Upper lobe of left lung (tissue), 6 donors: ENCODE data around the gene RUNX2. TPM values are rescaled to one million over a fixed set of nuclear protein-coding genes. Genes with fewer than 3 reads are reported as not detected.

ENCODE experiments used
- ATAC-seq, 2 donors: fragments of 200-7000 bp; cut with Tn5 transposase; one replicate each; pipeline ENCODE4 v1.9.1; 2022; ENCODE audit warnings: mild to moderate bottlenecking in 2 of 2, moderate library complexity in 2 of 2; ENCODE audit not compliant: low FRiP score in 2 of 2
- DNase-seq, 2 donors: peaks; one replicate each; pipeline ENCODE4 v3.0.0-alpha.2; 2019 to 2020
- H3K27ac ChIP-seq, 4 donors: fragments of 200-600 bp; sonication (generic); one replicate each; pipeline ENCODE4 v1.5.1; 2016 to 2019
- H3K27me3 ChIP-seq, 4 donors: fragments of 200-600 bp; sonication (generic); one replicate each; pipeline ENCODE4 v1.5.1; 2017 to 2019
- H3K36me3 ChIP-seq, 4 donors: fragments of 200-600 bp; sonication (generic); one replicate each; pipeline ENCODE4 v1.5.1; 2016 to 2019
- H3K4me1 ChIP-seq, 4 donors: fragments of 200-600 bp; sonication (generic); one replicate each; pipeline ENCODE4 v1.5.1; 2018 to 2019
- H3K4me3 ChIP-seq, 4 donors: fragments of 200-600 bp; sonication (generic); one replicate each; pipeline ENCODE4 v1.5.1; 2017 to 2019; ENCODE audit warnings: mild to moderate bottlenecking in 2 of 4, moderate library complexity in 1 of 4
- H3K9me3 ChIP-seq, 4 donors: fragments of 200-600 bp; sonication (generic); one replicate each; pipeline ENCODE4 v1.5.1; 2018 to 2019
- CTCF ChIP-seq, 6 experiments: fragments of 450-650 bp in 4 of 6; fragments of 200-600 bp in 2 of 6; sonication (generic) in 2 of 6; IDR thresholded peaks; one replicate each; pipeline ENCODE4 v1.5.1; 2016 to 2019; ENCODE audit warnings: antibody characterized with exemption in 6 of 6
- EP300 ChIP-seq, 4 donors: sonication (generic); formaldehyde crosslinking; IDR thresholded peaks; one replicate each; pipeline ENCODE4 v1.5.1; 2017; ENCODE audit warnings: antibody characterized with exemption in 4 of 4, control low read depth in 2 of 4
- POLR2A ChIP-seq, 4 donors: fragments of 450-650 bp; IDR thresholded peaks; one replicate each; pipeline ENCODE4 v1.5.1; 2016 to 2017; ENCODE audit warnings: antibody characterized with exemption in 4 of 4, mild to moderate bottlenecking in 2 of 4
- POLR2AphosphoS5 ChIP-seq, 2 donors: sonication (generic); formaldehyde crosslinking; IDR thresholded peaks; one replicate each; pipeline ENCODE4 v1.5.1; 2017; ENCODE audit warnings: antibody characterized with exemption in 2 of 2
- WGBS, 2 donors: methylation state at CpG; one replicate each; pipeline ENCODE4 v1.1.5; 2017 to 2018; 5-methylcytosine and 5-hydroxymethylcytosine counted together
- total RNA-seq, 6 donors: library from RNA; depleted of rRNA in 4 of 6; stranded (reverse); fragments of >200 nt in 4 of 6; gene quantifications; one replicate each; pipeline versions ENCODE4 v1.1.0 to v1.2.1, GENCODE V29; 2016 to 2021
- donor health status: DM: no; HTN: no; CAD: no; lungs with moderate emphysema.
- donor health status: DM: no; HTN: yes; CAD: no; lungs with severe emphysema.

RUNX2 gene
- total RNA-seq, 6 donors from 2014 or later = 2.6 to 12.2 (median 5.5) TPM

DNA sequence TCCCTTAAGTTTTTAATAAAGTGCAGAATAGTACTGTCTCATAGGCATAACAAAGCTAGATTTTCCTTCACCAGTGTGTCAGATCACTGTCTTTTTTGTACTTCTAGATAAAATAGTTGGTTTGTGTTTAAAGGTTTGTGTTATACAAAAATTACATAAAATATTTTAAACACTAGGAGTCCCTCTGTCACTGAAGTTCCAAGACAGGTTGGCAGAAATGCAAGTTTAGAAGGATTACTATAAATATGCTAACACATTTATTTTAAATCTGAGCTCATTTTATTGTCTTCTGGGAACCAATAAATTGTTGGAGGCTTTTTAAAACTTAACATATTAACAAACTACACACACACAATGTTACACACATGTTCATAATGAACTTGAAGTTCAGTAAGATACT lies 30.8 kb upstream of the RUNX2 start:
- Histone ChIP-seq H3K4me3 (no peak overlapping the region), H3K4me1 (no peaks in the 10 kb centered on the region), H3K36me3 (no peaks in the 10 kb centered on the region), H3K27me3 (no peaks in the 10 kb centered on the region), H3K9me3 (no peaks in the 10 kb centered on the region), H3K27ac (no peak overlapping the region)
- no peak for TF ChIP-seq POLR2A (IDR thresholded peaks at IDR 0.05)
- TF ChIP-seq EP300 (IDR thresholded peaks at IDR 0.05) = no peak
- no peak for TF ChIP-seq CTCF (IDR thresholded peaks at IDR 0.05)
- TF ChIP-seq POLR2AphosphoS5 (IDR thresholded peaks at IDR 0.05) = no peak
- DNase-seq (no peak), ATAC-seq (no peak)

DNA sequence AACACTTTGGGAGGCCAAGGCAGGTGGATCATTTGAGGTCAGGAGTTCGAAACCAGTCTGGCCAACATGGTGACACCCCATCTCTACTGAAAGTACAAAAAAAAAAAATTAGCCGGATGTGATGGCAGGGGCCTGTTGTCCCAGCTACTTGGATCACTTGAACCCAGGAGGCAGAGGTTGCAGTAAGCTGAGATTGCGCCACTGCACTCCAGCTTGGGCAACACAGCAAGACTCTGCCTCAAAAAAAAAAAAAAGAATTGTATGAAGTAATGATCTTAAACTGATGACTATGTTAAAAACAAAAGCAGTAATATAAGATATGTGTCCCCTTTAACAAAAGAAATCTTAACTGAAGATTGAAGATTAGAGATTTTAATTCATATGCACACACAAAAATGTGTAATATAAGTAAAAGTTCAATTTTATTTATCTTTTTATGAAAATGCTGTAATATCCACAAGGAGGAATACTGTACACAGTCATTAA lies 29.0 kb upstream of the RUNX2 start:
- H3K9me3 ChIP-seq = no peaks in the 10 kb centered on the region
- H3K27ac ChIP-seq = no peak overlapping the region
- H3K27me3 ChIP-seq = no peaks in the 10 kb centered on the region
- no peak overlapping the region for H3K4me3 ChIP-seq
- TF ChIP-seq POLR2A (IDR thresholded peaks at IDR 0.05) = no peak
- TF ChIP-seq EP300 (IDR thresholded peaks at IDR 0.05) = no peak
- no peak for TF ChIP-seq CTCF (IDR thresholded peaks at IDR 0.05)
- no peak for TF ChIP-seq POLR2AphosphoS5 (IDR thresholded peaks at IDR 0.05)
- 91 to 96% methylated on average over 3 of the region's 3 CpGs for WGBS, 2 donors
- no peaks in the 10 kb centered on the region for H3K4me1 ChIP-seq
- DNase-seq (no peak), ATAC-seq (no peak)
- H3K36me3 ChIP-seq = no peaks in the 10 kb centered on the region

- Histone ChIP-seq H3K4me1 (no peaks in the 10 kb centered on the region), H3K4me3 (no peak overlapping the region), H3K9me3 (no peaks in the 10 kb centered on the region), H3K27me3 (no peaks in the 10 kb centered on the region), H3K36me3 (no peaks in the 10 kb centered on the region), H3K27ac (no peak overlapping the region)
- ATAC-seq (no peak), DNase-seq (no peak)
- TF ChIP-seq EP300 (IDR thresholded peaks at IDR 0.05) = no peak
- TF ChIP-seq POLR2A (IDR thresholded peaks at IDR 0.05) = no peak
- TF ChIP-seq CTCF (IDR thresholded peaks at IDR 0.05) = no peak
- TF ChIP-seq POLR2AphosphoS5 (IDR thresholded peaks at IDR 0.05) = no peak
- WGBS, 2 donors = 92 to 94% methylated on average over 1 of the region's 1 CpG
Measured at GRCh38 chr6:45300736-45301135, 27.4 kb upstream of the RUNX2 start.

GRCh38 chr6:45301348-45302142 lies 26.6 kb upstream of the RUNX2 start:
- Histone ChIP-seq H3K27me3 (no peaks in the 10 kb centered on the region), H3K36me3 (no peaks in the 10 kb centered on the region), H3K9me3 (no peaks in the 10 kb centered on the region), H3K27ac (no peak overlapping the region), H3K4me1 (no peaks in the 10 kb centered on the region), H3K4me3 (no peak overlapping the region)
- 63 to 66% methylated on average over 3 of the region's 3 CpGs for WGBS, 2 donors
- no peak for ATAC-seq
- TF ChIP-seq POLR2A (IDR thresholded peaks at IDR 0.05) = no peak
- TF ChIP-seq CTCF (IDR thresholded peaks at IDR 0.05) = no peak
- TF ChIP-seq EP300 (IDR thresholded peaks at IDR 0.05) = no peak
- no peak for TF ChIP-seq POLR2AphosphoS5 (IDR thresholded peaks at IDR 0.05)
- no peak for DNase-seq

GRCh38 chr6:45302832-45303231 lies 25.3 kb upstream of the RUNX2 start:
- ATAC-seq (no peak), DNase-seq (no peak)
- Histone ChIP-seq H3K9me3 (no peaks in the 10 kb centered on the region), H3K27me3 (no peaks in the 10 kb centered on the region), H3K27ac (no peak overlapping the region), H3K4me1 (no peaks in the 10 kb centered on the region), H3K36me3 (no peaks in the 10 kb centered on the region), H3K4me3 (no peak overlapping the region)
- TF ChIP-seq EP300 (IDR thresholded peaks at IDR 0.05) = no peak
- no peak for TF ChIP-seq POLR2A (IDR thresholded peaks at IDR 0.05)
- TF ChIP-seq CTCF (IDR thresholded peaks at IDR 0.05) = no peak
- TF ChIP-seq POLR2AphosphoS5 (IDR thresholded peaks at IDR 0.05) = no peak
- WGBS, 2 donors = 90 to 96% methylated on average over 3 of the region's 3 CpGs
